ENCODE results near the gene TMEM131.

DNA sequence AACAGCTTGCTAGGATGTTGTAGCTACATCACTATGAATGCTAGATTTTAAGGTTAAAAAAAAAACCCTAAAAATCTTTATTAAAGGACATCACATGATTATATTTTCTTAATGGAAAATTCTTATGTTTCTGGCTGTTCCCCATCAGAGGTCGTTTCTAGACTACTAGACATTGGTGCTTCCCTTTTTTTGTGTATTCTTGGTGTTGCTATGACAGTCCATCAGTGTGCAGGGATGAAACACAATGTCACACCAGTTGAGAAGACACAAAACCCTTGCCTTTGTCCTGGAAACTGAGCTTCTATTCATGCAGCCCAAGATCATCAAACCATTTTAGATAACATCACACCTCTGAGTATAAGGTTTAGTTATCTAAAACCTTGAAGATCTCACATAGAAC lies 19.9 kb upstream of the TMEM131 start:
- TF ChIP-seq, protein P1, sequence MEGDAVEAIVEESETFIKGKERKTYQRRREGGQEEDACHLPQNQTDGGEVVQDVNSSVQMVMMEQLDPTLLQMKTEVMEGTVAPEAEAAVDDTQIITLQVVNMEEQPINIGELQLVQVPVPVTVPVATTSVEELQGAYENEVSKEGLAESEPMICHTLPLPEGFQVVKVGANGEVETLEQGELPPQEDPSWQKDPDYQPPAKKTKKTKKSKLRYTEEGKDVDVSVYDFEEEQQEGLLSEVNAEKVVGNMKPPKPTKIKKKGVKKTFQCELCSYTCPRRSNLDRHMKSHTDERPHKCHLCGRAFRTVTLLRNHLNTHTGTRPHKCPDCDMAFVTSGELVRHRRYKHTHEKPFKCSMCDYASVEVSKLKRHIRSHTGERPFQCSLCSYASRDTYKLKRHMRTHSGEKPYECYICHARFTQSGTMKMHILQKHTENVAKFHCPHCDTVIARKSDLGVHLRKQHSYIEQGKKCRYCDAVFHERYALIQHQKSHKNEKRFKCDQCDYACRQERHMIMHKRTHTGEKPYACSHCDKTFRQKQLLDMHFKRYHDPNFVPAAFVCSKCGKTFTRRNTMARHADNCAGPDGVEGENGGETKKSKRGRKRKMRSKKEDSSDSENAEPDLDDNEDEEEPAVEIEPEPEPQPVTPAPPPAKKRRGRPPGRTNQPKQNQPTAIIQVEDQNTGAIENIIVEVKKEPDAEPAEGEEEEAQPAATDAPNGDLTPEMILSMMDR (IDR thresholded peaks at IDR 0.05) = no peak
- no peak for TF ChIP-seq POLR2A (IDR thresholded peaks at IDR 0.05)

Data from testis (tissue), 2 donors.